Measurements from ENCODE around the gene DIP2A. TPM values are rescaled to one million over a fixed set of nuclear protein-coding genes. Genes with fewer than 3 reads are reported as not detected.

Gene DIP2A
- total RNA-seq, 2 experiments from 2014 or later, result 61.2 to 66.1 TPM

GRCh38 chr21:46616656-46617055, 158.0 kb downstream of the DIP2A start:
- Histone ChIP-seq H3K4me3 (ENCODE audit: low read length) (no peak overlapping the region), H3K4me1 (ENCODE audit: insufficient read depth, low read length) (peaks cover 18% of the 10 kb centered on the region), H3K27ac (ENCODE audit: low read depth in 1 of 2, low read length in 2 of 2) (no peak overlapping the region), H3K36me3 (ENCODE audit: insufficient read depth, low read length) (no peaks in the 10 kb centered on the region), H3K27me3 (ENCODE audit: control insufficient read depth in 1 of 2, insufficient read depth in 2 of 2, low read length in 2 of 2) (no peaks in the 10 kb centered on the region), H3K9me3 (ENCODE audit: control insufficient read depth in 1 of 2, insufficient read depth in 1 of 2, low read length in 2 of 2) (no peaks in the 10 kb centered on the region)
- ChIA-PET POLR2A (no interaction called here), CTCF (no interaction called here)
- no peak overlapping the region for H3K27ac Mint-ChIP-seq
- TF ChIP-seq, protein P1, sequence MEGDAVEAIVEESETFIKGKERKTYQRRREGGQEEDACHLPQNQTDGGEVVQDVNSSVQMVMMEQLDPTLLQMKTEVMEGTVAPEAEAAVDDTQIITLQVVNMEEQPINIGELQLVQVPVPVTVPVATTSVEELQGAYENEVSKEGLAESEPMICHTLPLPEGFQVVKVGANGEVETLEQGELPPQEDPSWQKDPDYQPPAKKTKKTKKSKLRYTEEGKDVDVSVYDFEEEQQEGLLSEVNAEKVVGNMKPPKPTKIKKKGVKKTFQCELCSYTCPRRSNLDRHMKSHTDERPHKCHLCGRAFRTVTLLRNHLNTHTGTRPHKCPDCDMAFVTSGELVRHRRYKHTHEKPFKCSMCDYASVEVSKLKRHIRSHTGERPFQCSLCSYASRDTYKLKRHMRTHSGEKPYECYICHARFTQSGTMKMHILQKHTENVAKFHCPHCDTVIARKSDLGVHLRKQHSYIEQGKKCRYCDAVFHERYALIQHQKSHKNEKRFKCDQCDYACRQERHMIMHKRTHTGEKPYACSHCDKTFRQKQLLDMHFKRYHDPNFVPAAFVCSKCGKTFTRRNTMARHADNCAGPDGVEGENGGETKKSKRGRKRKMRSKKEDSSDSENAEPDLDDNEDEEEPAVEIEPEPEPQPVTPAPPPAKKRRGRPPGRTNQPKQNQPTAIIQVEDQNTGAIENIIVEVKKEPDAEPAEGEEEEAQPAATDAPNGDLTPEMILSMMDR (IDR thresholded peaks at IDR 0.05), result no peak
- H3K4me3 Mint-ChIP-seq, result no peak overlapping the region
- H3K27me3 Mint-ChIP-seq, result no peaks in the 10 kb centered on the region
- ATAC-seq (ENCODE audit: poor library complexity), result no peak
- peaks cover 7% of the 10 kb centered on the region for H3K36me3 Mint-ChIP-seq (ENCODE audit: low read depth)
- H3K9me3 Mint-ChIP-seq, result peaks cover under 1% of the 10 kb centered on the region
- no peak for DNase-seq
- peaks cover 46% of the 10 kb centered on the region for H3K4me1 Mint-ChIP-seq (ENCODE audit: low read depth)
- intact Hi-C loops (cut with DNase I, micrococcal nuclease), result no loop called here

DNA sequence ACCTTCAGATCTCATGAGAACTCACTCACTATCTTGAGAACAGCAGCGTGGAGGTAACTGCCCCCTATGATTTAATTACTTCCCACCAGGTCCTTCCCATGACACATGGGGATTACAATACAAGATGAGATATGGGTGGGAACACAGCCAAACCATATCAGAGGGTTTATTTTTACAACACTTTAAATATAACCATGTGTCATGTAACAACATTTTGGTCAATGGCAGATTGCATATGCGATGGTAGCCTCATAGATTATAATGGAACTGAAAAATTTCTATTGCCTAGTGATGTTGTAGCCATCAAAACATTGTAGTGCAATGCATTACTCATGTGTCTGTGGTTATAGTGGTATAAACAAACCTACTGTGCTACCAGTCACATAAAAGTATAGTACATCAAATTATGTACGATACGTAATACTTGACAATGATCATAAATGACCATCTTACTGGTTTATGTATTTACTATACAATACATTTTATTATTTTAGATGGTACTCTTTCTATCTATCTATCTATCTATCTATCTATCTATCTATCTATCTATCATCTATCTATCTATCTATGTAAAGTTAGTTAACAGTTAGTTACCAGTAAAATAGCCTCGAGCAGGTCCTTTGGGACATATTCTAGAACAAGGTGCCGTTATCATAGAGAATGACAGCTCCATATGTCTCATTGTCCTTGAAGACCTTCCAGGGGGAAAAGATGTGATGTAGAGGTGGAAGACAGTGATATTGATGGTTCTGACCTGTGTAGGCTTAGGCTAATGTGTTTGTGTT, 158.8 kb downstream of the DIP2A start:
- ChIA-PET CTCF (interaction anchor here (1.2 kb wide), 1 partner anchor 22 kb away, joined by 3 read pairs; no protein-coding TSS in a partner anchor), POLR2A (interaction anchor here (0.7 kb wide), 1 partner anchor 118 kb away, joined by 3 read pairs; no protein-coding TSS in a partner anchor)
- TF ChIP-seq, protein P1 (IDR thresholded peaks at IDR 0.05), result no peak
- no peaks in the 10 kb centered on the region for H3K9me3 ChIP-seq (ENCODE audit: control insufficient read depth in 1 of 2, insufficient read depth in 1 of 2, low read length in 2 of 2)
- peaks cover 26% of the 10 kb centered on the region for H3K4me1 ChIP-seq (ENCODE audit: insufficient read depth, low read length)
- no peaks in the 10 kb centered on the region for H3K36me3 Mint-ChIP-seq (ENCODE audit: low read depth)
- ATAC-seq (ENCODE audit: poor library complexity) (no peak), DNase-seq (no peak)
- no peaks in the 10 kb centered on the region for H3K27me3 Mint-ChIP-seq
- intact Hi-C loops (cut with DNase I, micrococcal nuclease), result no loop called here
- H3K27me3 ChIP-seq (ENCODE audit: control insufficient read depth in 1 of 2, insufficient read depth in 2 of 2, low read length in 2 of 2), result no peaks in the 10 kb centered on the region
- H3K4me3 Mint-ChIP-seq, result no peak overlapping the region
- H3K27ac ChIP-seq (ENCODE audit: low read depth in 1 of 2, low read length in 2 of 2), result no peak overlapping the region
- peaks cover 54% of the 10 kb centered on the region for H3K4me1 Mint-ChIP-seq (ENCODE audit: low read depth)
- H3K9me3 Mint-ChIP-seq, result peaks cover 2% of the 10 kb centered on the region
- H3K27ac Mint-ChIP-seq, result no peak overlapping the region
- no peaks in the 10 kb centered on the region for H3K36me3 ChIP-seq (ENCODE audit: insufficient read depth, low read length)
- no peak overlapping the region for H3K4me3 ChIP-seq (ENCODE audit: low read length)

DNA sequence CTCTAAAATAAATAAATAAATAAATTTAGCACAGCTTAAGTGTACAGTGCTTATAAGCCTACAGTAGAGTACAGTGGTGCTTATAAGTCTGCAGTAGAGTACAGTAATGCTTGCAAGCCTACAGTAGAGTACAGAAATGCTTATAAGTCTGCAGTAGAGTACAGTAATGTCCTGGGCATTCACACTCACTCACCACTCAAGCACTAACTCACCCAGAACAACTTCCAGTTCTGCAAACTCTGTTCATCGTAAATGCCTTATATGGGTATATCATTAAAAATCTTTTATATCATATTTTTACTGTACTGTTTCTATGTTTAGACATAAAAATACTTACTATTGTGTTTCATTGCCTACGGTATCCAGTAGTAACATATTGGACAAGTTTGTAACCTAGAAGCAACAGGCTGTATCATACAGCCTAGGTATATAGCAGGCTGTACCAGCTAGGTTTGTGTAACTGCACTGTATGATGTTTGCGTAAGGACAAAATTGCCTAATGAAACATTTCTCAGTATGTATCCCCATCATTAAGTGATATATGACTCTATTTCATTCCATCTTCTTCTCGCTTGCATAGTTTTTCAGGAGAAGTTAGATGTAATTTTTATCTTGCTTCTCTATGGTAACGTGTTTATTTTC, 160.2 kb downstream of the DIP2A start:
- H3K4me1 Mint-ChIP-seq (ENCODE audit: low read depth), result peaks cover 62% of the 10 kb centered on the region
- CTCF ChIA-PET, result no interaction called here
- no peaks in the 10 kb centered on the region for H3K36me3 Mint-ChIP-seq (ENCODE audit: low read depth)
- H3K9me3 Mint-ChIP-seq, result peaks cover 2% of the 10 kb centered on the region
- POLR2A ChIA-PET, result interaction anchor here (0.8 to 5.2 kb wide), 3 partner anchors 16 to 67 kb away, joined by 4 to 90 read pairs (median 6); partner anchors contain the start of gene PRMT2
- Histone ChIP-seq H3K9me3 (ENCODE audit: control insufficient read depth in 1 of 2, insufficient read depth in 1 of 2, low read length in 2 of 2) (no peaks in the 10 kb centered on the region), H3K36me3 (ENCODE audit: insufficient read depth, low read length) (no peaks in the 10 kb centered on the region), H3K4me1 (ENCODE audit: insufficient read depth, low read length) (peaks cover 38% of the 10 kb centered on the region), H3K27me3 (ENCODE audit: control insufficient read depth in 1 of 2, insufficient read depth in 2 of 2, low read length in 2 of 2) (no peaks in the 10 kb centered on the region), H3K27ac (ENCODE audit: low read depth in 1 of 2, low read length in 2 of 2) (no peak overlapping the region), H3K4me3 (ENCODE audit: low read length) (no peak overlapping the region)
- H3K4me3 Mint-ChIP-seq, result no peak overlapping the region
- ATAC-seq (ENCODE audit: poor library complexity) (no peak), DNase-seq (no peak)
- H3K27ac Mint-ChIP-seq, result no peak overlapping the region
- TF ChIP-seq, protein P1 (IDR thresholded peaks at IDR 0.05), result no peak
- intact Hi-C loops (cut with DNase I, micrococcal nuclease), result no loop called here
- no peaks in the 10 kb centered on the region for H3K27me3 Mint-ChIP-seq

Other genes starting within 250 kb of the DIP2A start
- 10 to 100 TPM; 30.4 TPM for gene LSS, start 230.1 kb upstream of the DIP2A start, total RNA-seq
- gene MCM3AP, start 173.3 kb upstream of the DIP2A start, total RNA-seq, result 10 to 100 TPM; 94.3 to 96.5 TPM
- 10 to 100 TPM; 10.6 to 14.8 TPM for gene YBEY, start 172.5 kb upstream of the DIP2A start, total RNA-seq
- gene C21orf58, start 135.0 kb upstream of the DIP2A start, total RNA-seq, result 1 to 10 TPM; 2.0 to 2.8 TPM
- gene PCNT, start 134.7 kb upstream of the DIP2A start, total RNA-seq, result 10 to 100 TPM; 54.4 to 55.5 TPM
- under 1 TPM; 0.47 to 0.52 TPM for gene S100B, start 146.2 kb downstream of the DIP2A start, total RNA-seq
- gene PRMT2, start 176.8 kb downstream of the DIP2A start, total RNA-seq, result 100 to 1,000 TPM in 1 of 2 experiments, 10 to 100 TPM in 1; 97.1 to 101 TPM